Measurements from ENCODE around the gene FRMD8. TPM values are rescaled to one million over a fixed set of nuclear protein-coding genes. Genes with fewer than 3 reads are reported as not detected.

Gene FRMD8
- total and polyA plus RNA-seq, 9 donors, result 4.3 to 41.7 (median 25.2) TPM

- H3K4me1 ChIP-seq (ENCODE audit: insufficient read depth), result no peaks in the 10 kb centered on the region
- no peak for DNase-seq
- intact Hi-C loops (cut with DNase I), result no loop called here
- no peak overlapping the region for H3K4me3 ChIP-seq
- H3K9me3 ChIP-seq, result no peaks in the 10 kb centered on the region
- H3K27ac ChIP-seq, result no peak overlapping the region
- WGBS, 3 donors, result 88 to 90% (median 89%) methylated on average over 13 of the region's 13 CpGs
- H3K27me3 ChIP-seq, result no peaks in the 10 kb centered on the region
- TF ChIP-seq CTCF (IDR thresholded peaks at IDR 0.05), result no peak
- H3K36me3 ChIP-seq, result no peaks in the 10 kb centered on the region
Observed at GRCh38 chr11:65399249-65399648, 12.8 kb downstream of the FRMD8 start.

GRCh38 chr11:65399845-65400244 is 13.4 kb downstream of the FRMD8 start:
- 93 to 94% (median 93%) methylated on average over 6 to 10 of the region's 10 CpGs for WGBS, 3 donors

GRCh38 chr11:65400307-65401072 is 14.1 kb downstream of the FRMD8 start:
- intact Hi-C loops (cut with DNase I), result no loop called here
- Histone ChIP-seq H3K4me3 (no peak overlapping the region), H3K4me1 (ENCODE audit: insufficient read depth) (no peaks in the 10 kb centered on the region), H3K36me3 (no peaks in the 10 kb centered on the region), H3K9me3 (no peaks in the 10 kb centered on the region), H3K27me3 (no peaks in the 10 kb centered on the region), H3K27ac (no peak overlapping the region)
- TF ChIP-seq EP300 (IDR thresholded peaks at IDR 0.05), result no peak
- no peak for TF ChIP-seq POLR2A (IDR thresholded peaks at IDR 0.05)
- no peak for TF ChIP-seq CTCF (IDR thresholded peaks at IDR 0.05)
- 78 to 83% (median 83%) methylated on average over 17 of the region's 17 CpGs for WGBS, 3 donors
- DNase-seq, result no peak

More at GRCh38 chr11:65399845-65400244, 13.4 kb downstream of the FRMD8 start:
- no peak overlapping the region for H3K27ac ChIP-seq
- DNase-seq, result no peak
- no peaks in the 10 kb centered on the region for H3K27me3 ChIP-seq
- no peak overlapping the region for H3K4me3 ChIP-seq
- TF ChIP-seq POLR2A (IDR thresholded peaks at IDR 0.05) (no peak), CTCF (IDR thresholded peaks at IDR 0.05) (no peak), EP300 (IDR thresholded peaks at IDR 0.05) (no peak)
- intact Hi-C loops (cut with DNase I), result no loop called here
- H3K4me1 ChIP-seq (ENCODE audit: insufficient read depth), result no peaks in the 10 kb centered on the region
- no peaks in the 10 kb centered on the region for H3K36me3 ChIP-seq
- no peaks in the 10 kb centered on the region for H3K9me3 ChIP-seq

GRCh38 chr11:65401073-65401802 is 14.8 kb downstream of the FRMD8 start:
- no peaks in the 10 kb centered on the region for H3K4me1 ChIP-seq (ENCODE audit: insufficient read depth)
- H3K36me3 ChIP-seq, result no peaks in the 10 kb centered on the region
- H3K4me3 ChIP-seq, result no peak overlapping the region
- H3K27ac ChIP-seq, result no peak overlapping the region
- WGBS, 3 donors, result 74 to 81% (median 80%) methylated on average over 16 of the region's 16 CpGs
- TF ChIP-seq POLR2A (IDR thresholded peaks at IDR 0.05), result no peak
- no peak for TF ChIP-seq CTCF (IDR thresholded peaks at IDR 0.05)
- TF ChIP-seq EP300 (IDR thresholded peaks at IDR 0.05), result no peak
- intact Hi-C loops (cut with DNase I), result no loop called here
- no peaks in the 10 kb centered on the region for H3K9me3 ChIP-seq
- no peak for DNase-seq
- no peaks in the 10 kb centered on the region for H3K27me3 ChIP-seq

Measured in ovary (tissue), 9 donors.